Testis (tissue), 2 donors: ENCODE measurements around the gene MYBPH.

Source experiments
- CTCF ChIP-seq, 3 experiments: fragments of 450-650 bp in 2 of 3; fragments of 200-600 bp in 1 of 3; sonication (generic) in 1 of 3; IDR thresholded peaks; one replicate each; pipeline ENCODE4 v1.5.1; 2016 to 2019; ENCODE audit warnings: antibody characterized with exemption in 3 of 3, mild to moderate bottlenecking in 2 of 3, moderate library complexity in 1 of 3
- POLR2A ChIP-seq: fragments of 450-650 bp; IDR thresholded peaks from one replicate; pipeline ENCODE4 v1.6.1; 2017; ENCODE audit warnings: antibody characterized with exemption, mild to moderate bottlenecking, moderate library complexity

- TF ChIP-seq CTCF (IDR thresholded peaks at IDR 0.05) (no peak), POLR2A (no peak)
Measured at GRCh38 chr1:203136409-203137042, 39.1 kb downstream of the MYBPH start.
